Panc1 (cell line): ENCODE measurements around the gene PRR30. TPM values are rescaled to one million over a fixed set of nuclear protein-coding genes. Genes with fewer than 3 reads are reported as not detected.

Source experiments
- ATAC-seq: fragments of 200-7000 bp; cut with Tn5 transposase; 2 replicates; pipeline ENCODE4 v1.9.1; 2020; ENCODE audit warnings: mild to moderate bottlenecking, moderate library complexity
- BruUV-seq: library from RNA; stranded (reverse); fragments of 400-500 nt; replicated peaks from 2 replicates; lab custom pipeline; 2021; lab: Mats Ljungman, UMichigan
- CTCF ChIA-PET: fragments of 300-600 bp; sonication (Branson Sonifier 250); formaldehyde crosslinking; loops from one replicate; lab custom pipeline; 2022; ENCODE audit warnings: antibody characterized with exemption; lab: Charles Lee
- POLR2A ChIA-PET: fragments of 300-600 bp; sonication (Branson Sonifier 250); formaldehyde crosslinking; loops from one replicate; lab custom pipeline; 2022; ENCODE audit warnings: antibody characterized with exemption; lab: Charles Lee
- DNase-seq: peaks from one replicate; pipeline ENCODE4 v3.0.0-alpha.2; 2010; ENCODE audit warnings: low read depth, low spot score
- H3K27ac ChIP-seq: 2 replicates; pipeline ENCODE4 v1.5.1; 2011; ENCODE audit warnings: mild to moderate bottlenecking, low read length, inconsistent platforms
- H3K27me3 ChIP-seq: fragments of 200-500 bp; sonication (Bioruptor generic); 2 replicates; pipeline ENCODE4 v1.6.0; 2014; ENCODE audit warnings: low read length, inconsistent platforms; ENCODE audit not compliant: control insufficient read depth, insufficient read depth
- H3K36me3 ChIP-seq: fragments of 200-500 bp; sonication (Bioruptor generic); 2 replicates; pipeline ENCODE4 v1.5.1; 2014; ENCODE audit warnings: inconsistent platforms, mild to moderate bottlenecking, low read length, moderate library complexity; ENCODE audit not compliant: control insufficient read depth, insufficient read depth
- H3K4me1 ChIP-seq: 2 replicates; pipeline ENCODE4 v1.5.1; 2011; ENCODE audit warnings: inconsistent platforms, mild to moderate bottlenecking, low read length, moderate library complexity; ENCODE audit not compliant: control insufficient read depth, insufficient read depth
- H3K4me3 ChIP-seq, 2 experiments: 2 replicates each; pipeline ENCODE4 v1.5.1; 2011 to 2012; ENCODE audit warnings: low read depth in 2 of 2, low read length in 2 of 2, mild to moderate bottlenecking in 2 of 2, inconsistent platforms in 1 of 2, moderate library complexity in 1 of 2
- H3K9me3 ChIP-seq: fragments of 200-500 bp; sonication (Bioruptor generic); 2 replicates; pipeline ENCODE4 v1.5.1; 2014; ENCODE audit warnings: low read depth, mild to moderate bottlenecking, inconsistent platforms, low read length, moderate library complexity; ENCODE audit not compliant: control insufficient read depth, insufficient read depth
- POLR2AphosphoS5 ChIP-seq: IDR thresholded peaks from 2 replicates; pipeline ENCODE4 v1.6.1; 2012; ENCODE audit warnings: mild to moderate bottlenecking, low read depth, low read length, moderate library complexity
- SIN3A ChIP-seq: IDR thresholded peaks from 2 replicates; pipeline ENCODE4 v1.6.1; 2012; ENCODE audit warnings: low read depth, mild to moderate bottlenecking, low read length, moderate library complexity, borderline replicate concordance; ENCODE audit not compliant: insufficient read depth
- TCF7L2 ChIP-seq: IDR thresholded peaks from 2 replicates; pipeline ENCODE4 v1.6.1; 2011; ENCODE audit warnings: mild to moderate bottlenecking, low read depth, low read length, inconsistent platforms
- in situ Hi-C: cut with HindIII; loops from 2 replicates; pipeline ENCODE4 v1.10.0; 2016; ENCODE audit warnings: low sequenced_read_pairs, low pct_unique_long_range_greater_than_20kb
- intact Hi-C: fragments of 100-400 bp; cut with micrococcal nuclease; formaldehyde crosslinking; loops from one replicate; pipeline ENCODE4 v1.10.0; 2022; ENCODE audit not compliant: unreplicated experiment
- total RNA-seq: library from RNA; stranded (reverse); gene quantifications from one replicate; pipeline ENCODE4 v1.2.1, GENCODE V29; 2021; ENCODE audit not compliant: unreplicated experiment
- TF ChIP-seq, protein P1 (sequence below), 2 experiments: IDR thresholded peaks; 2 replicates each; pipeline ENCODE4 v1.6.1; 2011 to 2012; ENCODE audit warnings: low read depth in 2 of 2, control low read depth in 1 of 2, low read length in 1 of 2, mild to moderate bottlenecking in 1 of 2, moderate library complexity in 1 of 2; ENCODE audit not compliant: insufficient read depth in 1 of 2
- TF ChIP-seq, protein P2 (sequence below): fragments of 450-650 bp; IDR thresholded peaks from 2 replicates; pipeline ENCODE4 v1.5.1; 2017; ENCODE audit warnings: mild to moderate bottlenecking

PRR30 gene
- total RNA-seq, 1 experiment from 2014 or later: not detected

DNA sequence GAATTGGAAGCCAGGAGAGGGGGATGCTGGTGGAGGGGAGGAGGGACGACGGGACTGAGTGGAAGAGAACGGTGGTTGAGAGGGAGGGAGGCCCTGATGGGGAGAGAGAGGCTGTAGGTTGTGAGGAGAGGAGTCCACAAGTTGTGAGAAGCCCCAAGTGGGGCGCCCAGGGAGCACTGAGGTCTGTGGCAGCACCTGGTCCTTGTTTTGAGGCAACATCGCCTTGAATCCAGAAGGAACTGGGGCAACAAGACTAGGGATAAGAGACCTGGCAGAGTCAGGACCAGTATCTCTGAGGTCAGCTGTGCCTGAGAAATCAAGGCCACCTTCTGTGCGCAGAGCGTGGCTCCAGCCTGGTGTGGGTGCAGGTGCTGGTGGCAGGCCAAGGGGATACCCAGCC, 1.1 kb downstream of the PRR30 start:
- intact Hi-C loops: no loop called here

DNA sequence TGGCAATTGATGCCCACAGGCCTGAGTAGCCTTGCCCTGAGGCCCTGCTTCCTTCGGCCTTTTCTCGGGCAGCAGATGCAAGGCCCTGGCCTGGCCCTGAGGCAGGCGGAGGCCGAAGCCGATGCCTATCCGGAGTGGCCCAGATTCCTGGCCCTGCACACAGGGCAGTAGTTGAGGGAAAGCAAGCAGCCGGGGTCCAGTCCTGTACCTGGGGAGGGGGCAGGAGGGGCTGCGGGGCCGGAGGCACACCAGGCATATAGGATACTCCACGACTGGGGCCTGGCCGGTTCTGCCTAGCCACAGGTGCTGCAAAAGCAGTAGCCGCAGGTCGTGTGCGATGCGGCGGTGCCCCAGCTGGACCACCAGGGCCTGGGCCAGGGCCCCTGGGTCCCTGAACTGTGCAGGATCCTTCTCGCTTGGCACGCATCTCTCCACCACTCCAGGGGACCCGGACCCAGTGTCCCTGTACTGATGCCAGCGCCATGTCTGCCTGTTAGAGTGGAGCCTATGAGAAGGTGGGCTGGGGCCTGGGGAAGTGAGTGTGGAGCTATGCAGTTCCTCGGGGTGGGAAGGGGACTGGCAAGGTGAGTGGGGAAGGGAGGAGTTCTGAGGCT, 1.8 kb downstream of the PRR30 start:
- in situ Hi-C loops: no loop called here
- no peak for DNase-seq
- H3K9me3 ChIP-seq: no peaks in the 10 kb centered on the region
- no peak for ATAC-seq
- ChIA-PET CTCF (interaction anchor here (0.7 kb wide), 1 partner anchor 144 kb away, joined by 5 read pairs; no protein-coding TSS in a partner anchor), POLR2A (no interaction called here)
- H3K4me3 ChIP-seq: no peak overlapping the region
- no peak overlapping the region for H3K27ac ChIP-seq
- peaks cover 3% of the 10 kb centered on the region; the same call in 1 of the 2 replicates for H3K36me3 ChIP-seq
- peaks cover 5% of the 10 kb centered on the region for H3K4me1 ChIP-seq
- intact Hi-C loops: no loop called here
- no TSS peak for BruUV-seq
- TF ChIP-seq, protein P1, sequence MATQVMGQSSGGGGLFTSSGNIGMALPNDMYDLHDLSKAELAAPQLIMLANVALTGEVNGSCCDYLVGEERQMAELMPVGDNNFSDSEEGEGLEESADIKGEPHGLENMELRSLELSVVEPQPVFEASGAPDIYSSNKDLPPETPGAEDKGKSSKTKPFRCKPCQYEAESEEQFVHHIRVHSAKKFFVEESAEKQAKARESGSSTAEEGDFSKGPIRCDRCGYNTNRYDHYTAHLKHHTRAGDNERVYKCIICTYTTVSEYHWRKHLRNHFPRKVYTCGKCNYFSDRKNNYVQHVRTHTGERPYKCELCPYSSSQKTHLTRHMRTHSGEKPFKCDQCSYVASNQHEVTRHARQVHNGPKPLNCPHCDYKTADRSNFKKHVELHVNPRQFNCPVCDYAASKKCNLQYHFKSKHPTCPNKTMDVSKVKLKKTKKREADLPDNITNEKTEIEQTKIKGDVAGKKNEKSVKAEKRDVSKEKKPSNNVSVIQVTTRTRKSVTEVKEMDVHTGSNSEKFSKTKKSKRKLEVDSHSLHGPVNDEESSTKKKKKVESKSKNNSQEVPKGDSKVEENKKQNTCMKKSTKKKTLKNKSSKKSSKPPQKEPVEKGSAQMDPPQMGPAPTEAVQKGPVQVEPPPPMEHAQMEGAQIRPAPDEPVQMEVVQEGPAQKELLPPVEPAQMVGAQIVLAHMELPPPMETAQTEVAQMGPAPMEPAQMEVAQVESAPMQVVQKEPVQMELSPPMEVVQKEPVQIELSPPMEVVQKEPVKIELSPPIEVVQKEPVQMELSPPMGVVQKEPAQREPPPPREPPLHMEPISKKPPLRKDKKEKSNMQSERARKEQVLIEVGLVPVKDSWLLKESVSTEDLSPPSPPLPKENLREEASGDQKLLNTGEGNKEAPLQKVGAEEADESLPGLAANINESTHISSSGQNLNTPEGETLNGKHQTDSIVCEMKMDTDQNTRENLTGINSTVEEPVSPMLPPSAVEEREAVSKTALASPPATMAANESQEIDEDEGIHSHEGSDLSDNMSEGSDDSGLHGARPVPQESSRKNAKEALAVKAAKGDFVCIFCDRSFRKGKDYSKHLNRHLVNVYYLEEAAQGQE (IDR thresholded peaks at IDR 0.05; ENCODE audit: insufficient read depth in 1 of 2, low read depth in 2 of 2, low read length in 1 of 2): no peak
- TF ChIP-seq TCF7L2 (no peak), POLR2AphosphoS5 (no peak), SIN3A (no peak)
- TF ChIP-seq, protein P2, sequence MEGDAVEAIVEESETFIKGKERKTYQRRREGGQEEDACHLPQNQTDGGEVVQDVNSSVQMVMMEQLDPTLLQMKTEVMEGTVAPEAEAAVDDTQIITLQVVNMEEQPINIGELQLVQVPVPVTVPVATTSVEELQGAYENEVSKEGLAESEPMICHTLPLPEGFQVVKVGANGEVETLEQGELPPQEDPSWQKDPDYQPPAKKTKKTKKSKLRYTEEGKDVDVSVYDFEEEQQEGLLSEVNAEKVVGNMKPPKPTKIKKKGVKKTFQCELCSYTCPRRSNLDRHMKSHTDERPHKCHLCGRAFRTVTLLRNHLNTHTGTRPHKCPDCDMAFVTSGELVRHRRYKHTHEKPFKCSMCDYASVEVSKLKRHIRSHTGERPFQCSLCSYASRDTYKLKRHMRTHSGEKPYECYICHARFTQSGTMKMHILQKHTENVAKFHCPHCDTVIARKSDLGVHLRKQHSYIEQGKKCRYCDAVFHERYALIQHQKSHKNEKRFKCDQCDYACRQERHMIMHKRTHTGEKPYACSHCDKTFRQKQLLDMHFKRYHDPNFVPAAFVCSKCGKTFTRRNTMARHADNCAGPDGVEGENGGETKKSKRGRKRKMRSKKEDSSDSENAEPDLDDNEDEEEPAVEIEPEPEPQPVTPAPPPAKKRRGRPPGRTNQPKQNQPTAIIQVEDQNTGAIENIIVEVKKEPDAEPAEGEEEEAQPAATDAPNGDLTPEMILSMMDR: no peak
- H3K27me3 ChIP-seq: no peaks in the 10 kb centered on the region

More for the DNA sequence above, 1.1 kb downstream of the PRR30 start:
- Histone ChIP-seq H3K4me3 (no peak overlapping the region), H3K27me3 (0 out of 2 replicates have a peak, but pooled peaks cover 4% of the 10 kb centered on the region), H3K36me3 (peaks cover 2% of the 10 kb centered on the region; the same call in 1 of the 2 replicates), H3K4me1 (peaks cover 5% of the 10 kb centered on the region), H3K27ac (no peak overlapping the region), H3K9me3 (no peaks in the 10 kb centered on the region)
- no TSS peak for BruUV-seq
- TF ChIP-seq, protein P1 (IDR thresholded peaks at IDR 0.05; ENCODE audit: insufficient read depth in 1 of 2, low read depth in 2 of 2, low read length in 1 of 2): no peak
- no peak for TF ChIP-seq TCF7L2
- TF ChIP-seq SIN3A: no peak
- no peak for TF ChIP-seq POLR2AphosphoS5
- TF ChIP-seq, protein P2: no peak
- POLR2A ChIA-PET: interaction anchor here (0.5 kb wide), 1 partner anchor 30 kb away, joined by 3 read pairs; no protein-coding TSS in a partner anchor
- CTCF ChIA-PET: no interaction called here
- in situ Hi-C loops: no loop called here
- no peak for DNase-seq
- ATAC-seq: no peak
